Endothelial cell (in vitro differentiated cells): ENCODE data around the gene INAFM2. TPM values are rescaled to one million over a fixed set of nuclear protein-coding genes. Genes with fewer than 3 reads are reported as not detected.

Experiments used
- DNase-seq: peaks from one replicate; pipeline ENCODE4 v3.0.0; 2021; ENCODE audit warnings: low spot score
- H3K27ac Mint-ChIP-seq: one replicate; pipeline ENCODE4 v1.8.0; 2021; ENCODE audit warnings: mixed read lengths, inconsistent platforms; ENCODE audit not compliant: unreplicated experiment
- H3K27me3 Mint-ChIP-seq: one replicate; pipeline ENCODE4 v1.8.0; 2021; ENCODE audit warnings: mild to moderate bottlenecking, moderate library complexity, mixed read lengths, inconsistent platforms; ENCODE audit not compliant: unreplicated experiment
- H3K36me3 Mint-ChIP-seq: one replicate; pipeline ENCODE4 v1.8.0; 2021; ENCODE audit warnings: mild to moderate bottlenecking, low read depth, mixed read lengths, inconsistent platforms; ENCODE audit not compliant: unreplicated experiment
- H3K4me1 Mint-ChIP-seq: one replicate; pipeline ENCODE4 v1.8.0; 2021; ENCODE audit warnings: mild to moderate bottlenecking, mixed read lengths, inconsistent platforms; ENCODE audit not compliant: unreplicated experiment
- H3K4me3 Mint-ChIP-seq: one replicate; pipeline ENCODE4 v1.8.0; 2021; ENCODE audit warnings: mild to moderate bottlenecking, mixed read lengths, inconsistent platforms; ENCODE audit not compliant: unreplicated experiment
- H3K9me3 Mint-ChIP-seq: one replicate; pipeline ENCODE4 v1.8.0; 2021; ENCODE audit warnings: mixed read lengths, inconsistent platforms; ENCODE audit not compliant: unreplicated experiment
- total RNA-seq: library from RNA; stranded (reverse); fragmentation: NEBNext Ultra II Directional; extraction: Animal tissue kit (Norgen Biotek cat#: 25700); gene quantifications from one replicate; pipeline ENCODE4 v1.2.1, GENCODE V29; 2021; ENCODE audit not compliant: unreplicated experiment
- TF ChIP-seq, protein P1 (sequence below): fragments of 200-600 bp; sonication (generic); IDR thresholded peaks from one replicate; pipeline ENCODE4 v1.5.0; 2021; ENCODE audit warnings: antibody characterized with exemption; ENCODE audit not compliant: unreplicated experiment

INAFM2 gene
- total RNA-seq, 1 donor from 2014 or later, result 17.7 TPM

DNA sequence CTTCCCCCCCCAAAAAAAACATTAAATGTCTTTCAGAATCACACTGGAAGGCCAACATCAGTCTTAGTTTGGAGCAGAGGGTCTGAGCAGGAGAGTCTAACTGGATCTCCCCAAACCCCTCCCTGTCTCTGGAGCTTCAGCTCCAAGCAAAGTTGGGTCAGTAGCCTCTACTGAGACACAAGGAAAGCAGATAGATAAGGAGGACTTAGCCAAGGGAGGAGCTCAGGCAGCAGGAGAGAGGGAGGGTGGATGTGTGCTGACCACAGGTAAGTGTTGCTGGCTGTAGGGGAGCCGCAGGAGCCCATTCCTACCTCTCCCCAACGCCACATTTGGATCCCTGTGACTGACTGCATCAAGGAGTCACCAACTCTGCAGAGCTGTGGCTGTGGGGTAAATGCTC lies 22.7 kb upstream of the INAFM2 start:
- Mint-ChIP-seq H3K4me1 (peaks cover 11% of the 10 kb centered on the region), H3K36me3 (peaks cover 27% of the 10 kb centered on the region), H3K4me3 (no peak overlapping the region), H3K27ac (no peak overlapping the region), H3K27me3 (peaks cover 18% of the 10 kb centered on the region), H3K9me3 (no peaks in the 10 kb centered on the region)
- no peak for DNase-seq
- TF ChIP-seq, protein P1, sequence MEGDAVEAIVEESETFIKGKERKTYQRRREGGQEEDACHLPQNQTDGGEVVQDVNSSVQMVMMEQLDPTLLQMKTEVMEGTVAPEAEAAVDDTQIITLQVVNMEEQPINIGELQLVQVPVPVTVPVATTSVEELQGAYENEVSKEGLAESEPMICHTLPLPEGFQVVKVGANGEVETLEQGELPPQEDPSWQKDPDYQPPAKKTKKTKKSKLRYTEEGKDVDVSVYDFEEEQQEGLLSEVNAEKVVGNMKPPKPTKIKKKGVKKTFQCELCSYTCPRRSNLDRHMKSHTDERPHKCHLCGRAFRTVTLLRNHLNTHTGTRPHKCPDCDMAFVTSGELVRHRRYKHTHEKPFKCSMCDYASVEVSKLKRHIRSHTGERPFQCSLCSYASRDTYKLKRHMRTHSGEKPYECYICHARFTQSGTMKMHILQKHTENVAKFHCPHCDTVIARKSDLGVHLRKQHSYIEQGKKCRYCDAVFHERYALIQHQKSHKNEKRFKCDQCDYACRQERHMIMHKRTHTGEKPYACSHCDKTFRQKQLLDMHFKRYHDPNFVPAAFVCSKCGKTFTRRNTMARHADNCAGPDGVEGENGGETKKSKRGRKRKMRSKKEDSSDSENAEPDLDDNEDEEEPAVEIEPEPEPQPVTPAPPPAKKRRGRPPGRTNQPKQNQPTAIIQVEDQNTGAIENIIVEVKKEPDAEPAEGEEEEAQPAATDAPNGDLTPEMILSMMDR, result no peak

DNA sequence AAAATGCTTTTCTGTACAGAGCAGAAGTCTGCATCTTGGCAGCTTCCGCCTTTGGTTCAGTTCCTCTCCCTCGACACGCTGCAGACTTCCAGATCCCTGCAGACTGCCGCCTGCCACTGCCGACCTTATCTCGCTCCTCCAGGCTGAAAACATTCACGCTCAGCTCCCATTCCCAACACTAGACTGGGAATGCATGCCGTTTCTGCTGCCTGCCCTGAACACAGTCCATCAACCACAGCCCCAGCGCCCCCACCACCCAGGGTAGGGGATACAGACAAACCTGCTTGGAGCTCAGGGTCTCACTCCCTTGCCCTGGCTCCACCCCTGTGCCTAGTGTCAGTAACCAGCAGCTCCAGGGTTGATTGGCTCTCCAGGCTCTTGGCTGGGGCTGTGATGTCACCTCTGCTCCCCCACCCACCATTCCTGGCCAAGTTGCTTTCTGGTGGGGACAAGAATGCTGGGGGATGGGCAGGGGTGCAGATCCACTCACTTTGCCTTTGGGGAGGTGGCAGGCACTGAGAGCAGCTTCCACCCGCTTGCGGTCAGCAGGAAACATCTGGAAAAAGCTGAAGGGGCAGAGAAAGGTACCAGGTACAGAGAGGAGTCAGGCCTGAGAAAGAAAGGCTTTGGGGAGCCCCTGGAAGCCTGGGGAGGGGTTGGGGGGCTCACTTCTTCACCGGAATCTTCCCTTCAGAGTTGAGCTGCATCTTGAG lies 21.9 kb upstream of the INAFM2 start:
- Mint-ChIP-seq H3K27me3 (peaks cover 19% of the 10 kb centered on the region), H3K27ac (no peak overlapping the region), H3K9me3 (no peaks in the 10 kb centered on the region)

DNA sequence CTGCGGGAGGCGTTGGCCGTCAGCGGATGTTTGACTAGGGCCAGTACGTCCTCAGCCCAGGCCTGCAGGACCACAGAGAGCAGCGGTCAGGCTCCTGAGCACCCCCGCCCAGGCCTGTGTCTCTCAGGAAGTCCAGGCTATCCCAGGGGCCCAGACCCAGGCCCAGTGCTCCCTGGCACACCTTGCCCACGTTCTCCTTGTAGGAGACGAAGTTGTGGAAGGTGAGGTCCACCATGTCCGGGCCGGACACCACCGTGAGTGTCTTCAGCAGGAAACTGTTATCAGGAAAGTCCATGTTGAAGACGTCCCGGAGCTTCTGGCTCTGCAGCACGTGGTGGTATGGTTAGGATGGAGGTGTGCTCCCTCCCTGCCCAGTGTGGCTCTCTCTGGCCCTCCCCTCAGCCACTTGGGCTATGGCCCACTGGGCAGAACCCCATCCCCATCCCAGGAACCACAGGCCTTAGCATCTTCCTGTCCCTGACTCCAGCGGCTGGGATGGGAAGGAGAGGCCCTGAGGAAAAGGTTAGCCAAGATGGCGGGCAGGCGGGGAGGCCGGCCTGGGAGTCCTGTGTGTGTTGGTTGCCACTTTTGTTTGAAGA lies 21.1 kb upstream of the INAFM2 start:
- TF ChIP-seq, protein P1, result no peak
- Mint-ChIP-seq H3K9me3 (no peaks in the 10 kb centered on the region), H3K4me1 (peaks cover 19% of the 10 kb centered on the region), H3K4me3 (no peak overlapping the region), H3K27me3 (peaks cover 17% of the 10 kb centered on the region), H3K27ac (no peak overlapping the region), H3K36me3 (peaks cover 23% of the 10 kb centered on the region)
- no peak for DNase-seq

More for the DNA sequence above, 21.9 kb upstream of the INAFM2 start:
- Mint-ChIP-seq H3K4me3 (no peak overlapping the region), H3K36me3 (peaks cover 27% of the 10 kb centered on the region), H3K4me1 (peaks cover 19% of the 10 kb centered on the region)
- no peak for DNase-seq
- TF ChIP-seq, protein P1, result no peak

DNA sequence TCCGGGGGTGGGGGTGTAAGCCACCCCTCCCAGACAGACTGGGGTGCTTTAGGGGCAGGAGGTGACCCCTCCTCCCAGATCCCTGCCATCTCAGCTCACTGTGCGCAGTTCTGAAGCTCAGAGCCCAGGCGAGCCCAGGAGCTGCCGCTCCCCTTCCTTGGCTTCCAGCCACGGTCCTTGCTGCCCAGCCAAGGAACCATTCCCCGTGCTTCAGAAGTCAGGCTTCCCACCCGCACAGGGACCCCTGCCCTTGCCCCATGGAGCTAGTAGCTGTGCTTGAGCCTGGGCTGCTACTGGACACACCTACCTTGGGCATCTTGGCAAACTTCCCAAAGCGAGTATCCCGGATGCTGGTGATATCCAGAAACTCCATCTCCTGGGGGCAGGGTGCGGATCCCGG lies 20.5 kb upstream of the INAFM2 start:
- TF ChIP-seq, protein P1, result no peak
- Mint-ChIP-seq H3K4me1 (peaks cover 20% of the 10 kb centered on the region), H3K4me3 (no peak overlapping the region), H3K27me3 (peaks cover 11% of the 10 kb centered on the region), H3K9me3 (no peaks in the 10 kb centered on the region), H3K36me3 (peaks cover 17% of the 10 kb centered on the region), H3K27ac (no peak overlapping the region)
- DNase-seq, result no peak

DNA sequence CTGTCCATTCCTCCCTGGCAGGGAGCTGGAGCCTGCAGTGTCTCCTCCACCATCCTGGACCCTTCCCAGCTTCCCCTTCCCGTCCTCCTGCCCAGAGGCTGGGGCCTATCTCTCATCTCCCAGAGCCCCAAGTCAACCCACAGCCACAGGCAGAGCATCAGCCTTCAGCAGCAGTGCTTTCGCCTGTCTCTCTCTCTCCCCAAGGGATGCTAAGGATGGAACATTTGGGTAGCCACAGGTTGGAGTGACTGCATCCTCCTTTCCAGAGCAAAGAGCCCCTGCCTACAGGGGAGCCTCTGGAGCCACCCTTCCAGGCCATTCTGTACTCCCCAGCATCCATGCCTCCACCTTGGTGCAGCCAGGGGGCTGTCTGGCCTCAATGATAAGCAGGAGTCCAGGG lies 19.9 kb upstream of the INAFM2 start:
- no peak overlapping the region for H3K4me3 Mint-ChIP-seq
- no peak overlapping the region for H3K27ac Mint-ChIP-seq
- H3K9me3 Mint-ChIP-seq, result no peaks in the 10 kb centered on the region

More for the DNA sequence above, 19.9 kb upstream of the INAFM2 start:
- DNase-seq, result no peak
- Mint-ChIP-seq H3K27me3 (peaks cover 9% of the 10 kb centered on the region), H3K4me1 (peaks cover 25% of the 10 kb centered on the region), H3K36me3 (peaks cover 14% of the 10 kb centered on the region)
- TF ChIP-seq, protein P1, result no peak
